Measurements from ENCODE around the gene ADARB1.
"Not testable (repeated sequence)": the region's sequence is repeated elsewhere in the genome, so short reads cannot be mapped to it uniquely, and the experiment has no call there.

Gene ADARB1

GRCh38 chr21:45136927-45137611, 62.7 kb downstream of the ADARB1 start:
- no peak for FAIRE-seq
- peak; percentile 89 for TF ChIP-seq CTCF (IDR thresholded peaks at IDR 0.05; ENCODE audit: insufficient read depth, missing control alignments)

GRCh38 chr21:45137612-45137937, 63.2 kb downstream of the ADARB1 start:
- FAIRE-seq (no peak), DNase-seq (ENCODE audit: insufficient read length, low spot score) (no peak)
- no peak for TF ChIP-seq CTCF (IDR thresholded peaks at IDR 0.05; ENCODE audit: insufficient read depth, missing control alignments)

More at GRCh38 chr21:45136927-45137611, 62.7 kb downstream of the ADARB1 start:
- DNase-seq (ENCODE audit: insufficient read length, low spot score) = peak; percentile 70

- FAIRE-seq (no peak), DNase-seq (ENCODE audit: insufficient read length, low spot score) (peak; percentile 46)
- TF ChIP-seq CTCF (IDR thresholded peaks at IDR 0.05; ENCODE audit: insufficient read depth, missing control alignments) = peak; percentile 57
Measured at GRCh38 chr21:45138199-45139002, 64.0 kb downstream of the ADARB1 start.

- FAIRE-seq; DNase-seq (ENCODE audit: insufficient read length, low spot score): not testable (repeated sequence)
Measured at GRCh38 chr21:45139003-45139360, 64.6 kb downstream of the ADARB1 start.

GRCh38 chr21:45139473-45139872, 65.1 kb downstream of the ADARB1 start:
- no peak for TF ChIP-seq CTCF (IDR thresholded peaks at IDR 0.05; ENCODE audit: insufficient read depth, missing control alignments)
- no peak for FAIRE-seq
- no peak for DNase-seq (ENCODE audit: insufficient read length, low spot score)

GRCh38 chr21:45140346-45140940, 66.1 kb downstream of the ADARB1 start:
- peak; percentile 56 for DNase-seq (ENCODE audit: insufficient read length, low spot score)
- peak; percentile 81 for TF ChIP-seq CTCF (IDR thresholded peaks at IDR 0.05; ENCODE audit: insufficient read depth, missing control alignments)
- no peak for FAIRE-seq

- not testable (repeated sequence) for DNase-seq (ENCODE audit: insufficient read length, low spot score); FAIRE-seq
Measured at GRCh38 chr21:45140944-45141343, 66.6 kb downstream of the ADARB1 start.

- DNase-seq (ENCODE audit: insufficient read length, low spot score) = no peak
- FAIRE-seq = no peak
- no peak for TF ChIP-seq CTCF (IDR thresholded peaks at IDR 0.05; ENCODE audit: insufficient read depth, missing control alignments)
Measured at GRCh38 chr21:45141507-45141906, 67.1 kb downstream of the ADARB1 start.
